ENCODE results near the gene KRTAP4-8. TPM values are rescaled to one million over a fixed set of nuclear protein-coding genes. Genes with fewer than 3 reads are reported as not detected.
"Not testable (repeated sequence)": the region's sequence is repeated elsewhere in the genome, so short reads cannot be mapped to it uniquely, and the experiment has no call there.

KRTAP4-8 gene
- total and polyA plus RNA-seq, 5 donors from 2014 or later: not detected

- not testable (repeated sequence) for DNase-seq; H3K4me1 Mint-ChIP-seq; H3K4me3 ChIP-seq (ENCODE audit: low read depth, low read length); H3K9me3 ChIP-seq (ENCODE audit: control insufficient read depth in 2 of 2, low read length in 2 of 2); H3K36me3 Mint-ChIP-seq; H3K4me1 ChIP-seq (ENCODE audit: control insufficient read depth, insufficient read depth, low read length, poor library complexity, severe bottlenecking); H3K4me3 Mint-ChIP-seq; H3K27ac Mint-ChIP-seq; H3K27me3 ChIP-seq (ENCODE audit: control insufficient read depth, insufficient read depth, low read length); ATAC-seq (ENCODE audit: low read depth in 2 of 2); H3K27ac ChIP-seq (ENCODE audit: insufficient read depth, low read length, poor library complexity, severe bottlenecking); H3K9me3 Mint-ChIP-seq; H3K36me3 ChIP-seq (ENCODE audit: control insufficient read depth, insufficient read depth, low read length)
- peaks cover 13% of the 10 kb centered on the region for H3K27me3 Mint-ChIP-seq
These were observed 7.4 kb upstream of the KRTAP4-8 start, which contains the start of gene KRTAP4-9 for GRCh38 chr17:41105347-41105746. Gene KRTAP4-9, plus strand, starts transcription at chr17:41105389. Its CDS starts 0 bp downstream, at chr17:41105389.

- not testable (repeated sequence) for H3K27ac ChIP-seq (ENCODE audit: insufficient read depth, low read length, poor library complexity, severe bottlenecking); H3K27ac Mint-ChIP-seq; H3K4me1 ChIP-seq (ENCODE audit: control insufficient read depth, insufficient read depth, low read length, poor library complexity, severe bottlenecking); H3K9me3 Mint-ChIP-seq; H3K4me3 Mint-ChIP-seq; H3K27me3 ChIP-seq (ENCODE audit: control insufficient read depth, insufficient read depth, low read length); H3K9me3 ChIP-seq (ENCODE audit: control insufficient read depth in 2 of 2, low read length in 2 of 2); ATAC-seq (ENCODE audit: low read depth in 2 of 2); H3K36me3 Mint-ChIP-seq; H3K4me3 ChIP-seq (ENCODE audit: low read depth, low read length); H3K36me3 ChIP-seq (ENCODE audit: control insufficient read depth, insufficient read depth, low read length); DNase-seq
- peaks cover 18% of the 10 kb centered on the region for H3K27me3 Mint-ChIP-seq
- peaks cover 0 to 16% (median 2%) of the 10 kb centered on the region in 4 donors for H3K4me1 Mint-ChIP-seq
These were observed 6.6 kb upstream of the KRTAP4-8 start for GRCh38 chr17:41104386-41105038.

GRCh38 chr17:41103896-41104295, 6.0 kb upstream of the KRTAP4-8 start:
- Mint-ChIP-seq H3K36me3 (no peaks in the 10 kb centered on the region), H3K4me1 (peaks cover 0 to 16% (median 2%) of the 10 kb centered on the region in 4 donors), H3K9me3 (peaks cover 0 to 5% (median 0%) of the 10 kb centered on the region in 7 donors), H3K4me3 (no peak overlapping the region), H3K27me3 (peaks cover 18% of the 10 kb centered on the region), H3K27ac (no peak overlapping the region)
- no peak for ATAC-seq (ENCODE audit: low read depth in 2 of 2)
- no peaks in the 10 kb centered on the region for H3K9me3 ChIP-seq (ENCODE audit: control insufficient read depth in 2 of 2, low read length in 2 of 2)
- DNase-seq: no peak
- no peak overlapping the region for H3K4me3 ChIP-seq (ENCODE audit: low read depth, low read length)
- H3K27me3 ChIP-seq (ENCODE audit: control insufficient read depth, insufficient read depth, low read length): peaks cover 4% of the 10 kb centered on the region
- no peak overlapping the region for H3K27ac ChIP-seq (ENCODE audit: insufficient read depth, low read length, poor library complexity, severe bottlenecking)
- no peaks in the 10 kb centered on the region for H3K4me1 ChIP-seq (ENCODE audit: control insufficient read depth, insufficient read depth, low read length, poor library complexity, severe bottlenecking)
- H3K36me3 ChIP-seq (ENCODE audit: control insufficient read depth, insufficient read depth, low read length): no peaks in the 10 kb centered on the region

GRCh38 chr17:41101586-41102259, 3.8 kb upstream of the KRTAP4-8 start, which contains the start of gene KRTAP4-16:
Gene KRTAP4-16, minus strand, starts transcription at chr17:41102209. Its CDS starts 0 bp downstream, at chr17:41102209.
- H3K4me3 Mint-ChIP-seq: no peak within 1 kb of the TSS
- Histone ChIP-seq H3K36me3 (ENCODE audit: control insufficient read depth, insufficient read depth, low read length) (no peaks in the 10 kb centered on the region), H3K4me3 (ENCODE audit: low read depth, low read length) (no peak within 1 kb of the TSS), H3K27ac (ENCODE audit: insufficient read depth, low read length, poor library complexity, severe bottlenecking) (no peak within 1 kb of the TSS), H3K27me3 (ENCODE audit: control insufficient read depth, insufficient read depth, low read length) (peaks cover 4% of the 10 kb centered on the region), H3K9me3 (ENCODE audit: control insufficient read depth in 2 of 2, low read length in 2 of 2) (no peaks in the 10 kb centered on the region), H3K4me1 (ENCODE audit: control insufficient read depth, insufficient read depth, low read length, poor library complexity, severe bottlenecking) (no peaks in the 10 kb centered on the region)
- peaks cover 19% of the 10 kb centered on the region for H3K27me3 Mint-ChIP-seq
- no peaks in the 10 kb centered on the region for H3K36me3 Mint-ChIP-seq
- H3K27ac Mint-ChIP-seq: no peak within 1 kb of the TSS
- H3K9me3 Mint-ChIP-seq: peaks cover 0 to 3% (median 0%) of the 10 kb centered on the region in 7 donors
- peaks cover 0 to 9% (median 2%) of the 10 kb centered on the region in 4 donors for H3K4me1 Mint-ChIP-seq
- DNase-seq (no peak), ATAC-seq (ENCODE audit: low read depth in 2 of 2) (no peak)

- not testable (repeated sequence) for H3K4me1 Mint-ChIP-seq; H3K27me3 ChIP-seq (ENCODE audit: control insufficient read depth, insufficient read depth, low read length); H3K4me1 ChIP-seq (ENCODE audit: control insufficient read depth, insufficient read depth, low read length, poor library complexity, severe bottlenecking); ATAC-seq (ENCODE audit: low read depth in 2 of 2); H3K27ac ChIP-seq (ENCODE audit: insufficient read depth, low read length, poor library complexity, severe bottlenecking); DNase-seq; H3K36me3 ChIP-seq (ENCODE audit: control insufficient read depth, insufficient read depth, low read length); H3K27ac Mint-ChIP-seq; H3K36me3 Mint-ChIP-seq; H3K9me3 ChIP-seq (ENCODE audit: control insufficient read depth in 2 of 2, low read length in 2 of 2); H3K9me3 Mint-ChIP-seq; H3K4me3 ChIP-seq (ENCODE audit: low read depth, low read length)
- H3K27me3 Mint-ChIP-seq: peaks cover 28% of the 10 kb centered on the region
- peak overlapping the region in 1 of 4 donors; percentile 23 for H3K4me3 Mint-ChIP-seq
These were observed 1.9 kb upstream of the KRTAP4-8 start for GRCh38 chr17:41099682-41100480.

- DNase-seq (no peak), ATAC-seq (ENCODE audit: low read depth in 2 of 2) (no peak)
- H3K9me3 ChIP-seq (ENCODE audit: control insufficient read depth in 2 of 2, low read length in 2 of 2): no peaks in the 10 kb centered on the region
- peaks cover 4% of the 10 kb centered on the region for H3K27me3 ChIP-seq (ENCODE audit: control insufficient read depth, insufficient read depth, low read length)
- Mint-ChIP-seq H3K36me3 (no peaks in the 10 kb centered on the region), H3K9me3 (peaks cover 0 to 3% (median 0%) of the 10 kb centered on the region in 7 donors), H3K27me3 (peaks cover 34% of the 10 kb centered on the region), H3K4me3 (no peak overlapping the region), H3K4me1 (peaks cover 0 to 9% (median 2%) of the 10 kb centered on the region in 4 donors), H3K27ac (no peak overlapping the region)
- no peaks in the 10 kb centered on the region for H3K4me1 ChIP-seq (ENCODE audit: control insufficient read depth, insufficient read depth, low read length, poor library complexity, severe bottlenecking)
- no peak overlapping the region for H3K4me3 ChIP-seq (ENCODE audit: low read depth, low read length)
- H3K27ac ChIP-seq (ENCODE audit: insufficient read depth, low read length, poor library complexity, severe bottlenecking): no peak overlapping the region
- H3K36me3 ChIP-seq (ENCODE audit: control insufficient read depth, insufficient read depth, low read length): no peaks in the 10 kb centered on the region
These were observed 539 bp upstream of the KRTAP4-8 start for GRCh38 chr17:41098481-41098880.

GRCh38 chr17:41096055-41096454, 1.9 kb downstream of the KRTAP4-8 start:
- no peak overlapping the region for H3K27ac ChIP-seq (ENCODE audit: insufficient read depth, low read length, poor library complexity, severe bottlenecking)
- Mint-ChIP-seq H3K4me3 (no peak overlapping the region), H3K36me3 (no peaks in the 10 kb centered on the region), H3K27ac (no peak overlapping the region), H3K4me1 (peaks cover 0 to 9% (median 2%) of the 10 kb centered on the region in 4 donors), H3K9me3 (peaks cover 0 to 3% (median 0%) of the 10 kb centered on the region in 7 donors), H3K27me3 (peaks cover 34% of the 10 kb centered on the region)
- ATAC-seq (ENCODE audit: low read depth in 2 of 2) (no peak), DNase-seq (no peak)
- no peaks in the 10 kb centered on the region for H3K4me1 ChIP-seq (ENCODE audit: control insufficient read depth, insufficient read depth, low read length, poor library complexity, severe bottlenecking)
- H3K27me3 ChIP-seq (ENCODE audit: control insufficient read depth, insufficient read depth, low read length): peaks cover 4% of the 10 kb centered on the region
- H3K9me3 ChIP-seq (ENCODE audit: control insufficient read depth in 2 of 2, low read length in 2 of 2): no peaks in the 10 kb centered on the region
- no peak overlapping the region for H3K4me3 ChIP-seq (ENCODE audit: low read depth, low read length)
- H3K36me3 ChIP-seq (ENCODE audit: control insufficient read depth, insufficient read depth, low read length): no peaks in the 10 kb centered on the region

Measured in CD4-positive, CD25-positive, alpha-beta regulatory T cell (primary cell).